SK-N-MC (cell line): ENCODE data around the gene ZNF410.

ENCODE experiments used
- EZH2 ChIP-seq: fragments of 200-600 bp; sonication (generic); IDR thresholded peaks from one replicate; pipeline ENCODE4 v1.6.1; 2017; ENCODE audit warnings: antibody characterized with exemption
- POLR2AphosphoS5 ChIP-seq: IDR thresholded peaks from 2 replicates; pipeline ENCODE4 v1.6.1; 2012; ENCODE audit warnings: mild to moderate bottlenecking, low read depth, low read length, borderline replicate concordance

DNA sequence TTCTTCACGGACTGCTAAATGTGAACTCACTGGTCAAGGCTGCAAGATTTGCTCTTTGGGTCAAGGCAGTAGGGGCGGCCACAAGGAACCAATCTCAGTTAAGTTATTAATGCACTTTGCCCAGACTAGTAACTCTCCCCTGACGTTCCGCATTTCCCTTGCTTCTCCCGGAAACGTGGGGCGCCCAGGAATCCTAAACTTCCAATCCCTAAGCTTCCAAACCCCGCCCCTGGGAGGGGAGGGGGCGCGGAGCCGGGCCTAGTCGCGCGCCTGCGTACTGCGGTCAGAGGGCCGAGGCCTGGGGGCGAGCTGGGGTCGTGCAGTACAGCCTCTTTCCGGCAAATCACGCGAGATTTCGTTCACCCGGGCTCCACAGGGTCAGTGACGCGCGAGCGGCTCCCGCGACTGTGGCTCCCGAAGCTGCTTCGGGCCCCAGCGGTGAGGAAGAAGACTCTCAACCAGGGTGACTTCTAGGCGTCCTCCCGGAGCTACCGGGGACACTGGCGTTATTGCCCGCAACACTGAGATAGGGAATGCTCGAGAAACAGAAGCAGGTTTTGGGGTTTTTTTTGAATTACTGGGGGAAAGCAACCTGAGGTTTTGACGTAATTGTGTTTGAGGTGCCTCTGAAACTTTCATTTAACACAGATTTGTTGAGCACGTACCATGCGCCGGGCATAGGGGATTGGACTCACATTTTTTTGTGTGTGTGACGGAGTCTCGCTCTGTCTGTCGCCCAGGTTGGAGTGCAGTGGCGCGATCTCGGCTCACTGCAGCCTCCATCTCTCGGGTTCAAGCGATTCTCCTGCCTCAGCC is 34.9 kb upstream of the ZNF410 start, which contains the start of gene PTGR2:
- TF ChIP-seq POLR2AphosphoS5 (peak; percentile 92), EZH2 (no peak)
